Activated CD4-positive, alpha-beta T cell treated with anti-CD3 and anti-CD28 coated beads, Interleukin-2, amount 10 ng/mL, durations not matched to agents 7 days and 5 days (primary cell): Measurements from ENCODE around the gene VPS13C. TPM values are rescaled to one million over a fixed set of nuclear protein-coding genes. Genes with fewer than 3 reads are reported as not detected.

ENCODE experiments used
- CTCF ChIA-PET: fragments of 350-600 bp; sonication (Branson Sonifier 250); formaldehyde crosslinking; loops from one replicate; lab custom pipeline; 2021; ENCODE audit warnings: antibody characterized with exemption; lab: Charles Lee
- POLR2A ChIA-PET: fragments of 350-600 bp; sonication (Branson Sonifier 250); formaldehyde crosslinking; loops from one replicate; lab custom pipeline; 2021; ENCODE audit warnings: antibody characterized with exemption; lab: Charles Lee
- DNase-seq: peaks from one replicate; pipeline ENCODE4 v3.0.0-alpha.2; 2020
- H3K27ac Mint-ChIP-seq: one replicate; pipeline ENCODE4 v1.8.0; 2021; ENCODE audit warnings: mild to moderate bottlenecking, moderate library complexity, mixed read lengths
- H3K27me3 Mint-ChIP-seq: one replicate; pipeline ENCODE4 v1.8.0; 2021; ENCODE audit warnings: mixed read lengths
- H3K36me3 Mint-ChIP-seq: one replicate; pipeline ENCODE4 v1.8.0; 2021; ENCODE audit warnings: low read depth, mixed read lengths
- H3K4me1 Mint-ChIP-seq: one replicate; pipeline ENCODE4 v1.8.0; 2021; ENCODE audit warnings: mixed read lengths
- H3K4me3 Mint-ChIP-seq: one replicate; pipeline ENCODE4 v1.8.0; 2021; ENCODE audit warnings: mild to moderate bottlenecking, moderate library complexity, mixed read lengths
- H3K9me3 Mint-ChIP-seq: one replicate; pipeline ENCODE4 v1.8.0; 2021; ENCODE audit warnings: mixed read lengths
- total RNA-seq, 2 experiments: library from RNA; stranded (reverse); gene quantifications; one replicate each; pipeline ENCODE4 v1.2.3, GENCODE V29; 2021

Gene VPS13C
- total RNA-seq, 2 experiments from 2014 or later = 80.4 to 88.0 TPM

GRCh38 chr15:62090988-62091387 lies 30.7 kb upstream of the VPS13C start:
- no peak overlapping the region for H3K27ac Mint-ChIP-seq
- H3K27me3 Mint-ChIP-seq = no peaks in the 10 kb centered on the region
- CTCF ChIA-PET = interaction anchor here (1.0 kb wide), 1 partner anchor 110 kb away, joined by 5 read pairs; no protein-coding TSS in a partner anchor
- no peaks in the 10 kb centered on the region for H3K36me3 Mint-ChIP-seq
- DNase-seq = no peak
- no peaks in the 10 kb centered on the region for H3K9me3 Mint-ChIP-seq
- POLR2A ChIA-PET = no interaction called here
- no peak overlapping the region for H3K4me3 Mint-ChIP-seq
- no peaks in the 10 kb centered on the region for H3K4me1 Mint-ChIP-seq

- ChIA-PET POLR2A (no interaction called here), CTCF (no interaction called here)
- H3K27me3 Mint-ChIP-seq = no peaks in the 10 kb centered on the region
- H3K36me3 Mint-ChIP-seq = no peaks in the 10 kb centered on the region
- H3K4me3 Mint-ChIP-seq = no peak overlapping the region
- no peaks in the 10 kb centered on the region for H3K9me3 Mint-ChIP-seq
- no peak overlapping the region for H3K27ac Mint-ChIP-seq
- no peak for DNase-seq
- H3K4me1 Mint-ChIP-seq = no peaks in the 10 kb centered on the region
Observed at GRCh38 chr15:62089616-62090015, 29.4 kb upstream of the VPS13C start.

- CTCF ChIA-PET = interaction anchor here (0.7 to 1.6 kb wide), 3 partner anchors 11 to 12 kb away, joined by 3 to 5 read pairs (median 3); no protein-coding TSS in a partner anchor
- POLR2A ChIA-PET = no interaction called here
Observed at GRCh38 chr15:62088353-62088693, 28.1 kb upstream of the VPS13C start.

GRCh38 chr15:62087671-62088352 lies 27.6 kb upstream of the VPS13C start:
- Mint-ChIP-seq H3K4me3 (no peak overlapping the region), H3K27ac (no peak overlapping the region), H3K4me1 (no peaks in the 10 kb centered on the region), H3K9me3 (peaks cover 5% of the 10 kb centered on the region), H3K27me3 (no peaks in the 10 kb centered on the region), H3K36me3 (peaks cover 2% of the 10 kb centered on the region)
- no peak for DNase-seq
- ChIA-PET POLR2A (no interaction called here), CTCF (interaction anchor here (0.7 to 1.6 kb wide), 4 partner anchors 10 to 27 kb away, joined by 3 to 5 read pairs (median 4); partner anchors contain the start of gene VPS13C)

More at GRCh38 chr15:62088353-62088693, 28.1 kb upstream of the VPS13C start:
- Mint-ChIP-seq H3K27me3 (no peaks in the 10 kb centered on the region), H3K4me3 (no peak overlapping the region), H3K27ac (no peak overlapping the region), H3K4me1 (no peaks in the 10 kb centered on the region), H3K36me3 (peaks cover 2% of the 10 kb centered on the region), H3K9me3 (peaks cover 5% of the 10 kb centered on the region)
- no peak for DNase-seq

- no peaks in the 10 kb centered on the region for H3K27me3 Mint-ChIP-seq
Observed at GRCh38 chr15:62085740-62086139, 25.5 kb upstream of the VPS13C start.

GRCh38 chr15:62083194-62084154 lies 23.2 kb upstream of the VPS13C start:
- POLR2A ChIA-PET = no interaction called here
- Mint-ChIP-seq H3K36me3 (peaks cover 2% of the 10 kb centered on the region), H3K27me3 (peaks cover 6% of the 10 kb centered on the region), H3K27ac (no peak overlapping the region), H3K4me3 (no peak overlapping the region), H3K4me1 (no peaks in the 10 kb centered on the region), H3K9me3 (peaks cover 5% of the 10 kb centered on the region)
- no peak for DNase-seq
- CTCF ChIA-PET = interaction anchor here (1.0 to 1.9 kb wide), 3 partner anchors 16 to 80 kb away, joined by 3 to 5 read pairs (median 4); partner anchors contain the start of genes C2CD4A and VPS13C

More at GRCh38 chr15:62085740-62086139, 25.5 kb upstream of the VPS13C start:
- ChIA-PET POLR2A (no interaction called here), CTCF (no interaction called here)
- Mint-ChIP-seq H3K9me3 (peaks cover 5% of the 10 kb centered on the region), H3K4me1 (no peaks in the 10 kb centered on the region), H3K27ac (no peak overlapping the region), H3K36me3 (peaks cover 2% of the 10 kb centered on the region), H3K4me3 (no peak overlapping the region)
- DNase-seq = no peak

- no peak overlapping the region for H3K4me3 Mint-ChIP-seq
- no peaks in the 10 kb centered on the region for H3K4me1 Mint-ChIP-seq
- ChIA-PET POLR2A (no interaction called here), CTCF (interaction anchor here (1.1 kb wide), 1 partner anchor 19 kb away, joined by 5 read pairs; the partner anchor contains the start of gene VPS13C)
- no peak overlapping the region for H3K27ac Mint-ChIP-seq
- peaks cover 6% of the 10 kb centered on the region for H3K27me3 Mint-ChIP-seq
- H3K9me3 Mint-ChIP-seq = peaks cover 5% of the 10 kb centered on the region
- peaks cover 2% of the 10 kb centered on the region for H3K36me3 Mint-ChIP-seq
- no peak for DNase-seq
Observed at GRCh38 chr15:62079594-62079993, 19.3 kb upstream of the VPS13C start.

GRCh38 chr15:62075595-62076277 lies 15.5 kb upstream of the VPS13C start:
- CTCF ChIA-PET = interaction anchor here (1.1 to 4.8 kb wide), 3 partner anchors 12 to 78 kb away, joined by 3 to 19 read pairs (median 3); partner anchors contain the start of gene VPS13C
- Mint-ChIP-seq H3K27me3 (peaks cover 21% of the 10 kb centered on the region), H3K9me3 (no peaks in the 10 kb centered on the region), H3K4me3 (no peak overlapping the region), H3K27ac (no peak overlapping the region), H3K4me1 (no peaks in the 10 kb centered on the region), H3K36me3 (no peaks in the 10 kb centered on the region)
- POLR2A ChIA-PET = no interaction called here
- no peak for DNase-seq

- Mint-ChIP-seq H3K27me3 (peaks cover 31% of the 10 kb centered on the region), H3K27ac (no peak overlapping the region), H3K4me1 (peaks cover 13% of the 10 kb centered on the region), H3K36me3 (no peaks in the 10 kb centered on the region), H3K4me3 (no peak overlapping the region), H3K9me3 (no peaks in the 10 kb centered on the region)
- POLR2A ChIA-PET = no interaction called here
- no peak for DNase-seq
- CTCF ChIA-PET = interaction anchor here (2.5 kb wide), 1 partner anchor 11 kb away, joined by 8 read pairs; the partner anchor contains the start of gene VPS13C
Observed at GRCh38 chr15:62071711-62072308, 11.6 kb upstream of the VPS13C start.

GRCh38 chr15:62069551-62069950 lies 9.3 kb upstream of the VPS13C start:
- ChIA-PET CTCF (no interaction called here), POLR2A (no interaction called here)
- H3K27ac Mint-ChIP-seq = no peak overlapping the region
- no peaks in the 10 kb centered on the region for H3K9me3 Mint-ChIP-seq
- H3K36me3 Mint-ChIP-seq = no peaks in the 10 kb centered on the region
- no peak overlapping the region for H3K4me3 Mint-ChIP-seq
- no peak for DNase-seq
- peaks cover 45% of the 10 kb centered on the region for H3K27me3 Mint-ChIP-seq
- H3K4me1 Mint-ChIP-seq = peaks cover 22% of the 10 kb centered on the region

- CTCF ChIA-PET = interaction anchor here (0.8 kb wide), 1 partner anchor 8 kb away, joined by 5 read pairs; the partner anchor contains the start of gene VPS13C
- DNase-seq = no peak
- Mint-ChIP-seq H3K27ac (no peak overlapping the region), H3K4me3 (peak overlapping the region; percentile 60), H3K27me3 (peaks cover 46% of the 10 kb centered on the region), H3K4me1 (peaks cover 22% of the 10 kb centered on the region), H3K9me3 (no peaks in the 10 kb centered on the region), H3K36me3 (no peaks in the 10 kb centered on the region)
- POLR2A ChIA-PET = no interaction called here
Observed at GRCh38 chr15:62068810-62069167, 8.5 kb upstream of the VPS13C start.
